ENCODE results near the gene TMEM175.

Gene TMEM175

GRCh38 chr4:931960-932712 is at the start of gene TMEM175, which contains the start of gene GAK:
Gene TMEM175 (plus strand): TSS chr4:932460. CDS start chr4:947740, 15,280 bp downstream.
Gene GAK (minus strand): TSS chr4:932316. CDS start chr4:932187, 129 bp downstream.
- DNase-seq: peak; percentile 93 to 96

- no peak for DNase-seq
Measured at GRCh38 chr4:882646-883045, 49.6 kb upstream of the TMEM175 start.

- no peak for DNase-seq
Measured at GRCh38 chr4:883377-884095, 48.7 kb upstream of the TMEM175 start.

GRCh38 chr4:884259-884658 is 48.0 kb upstream of the TMEM175 start:
- no peak for DNase-seq

DNA sequence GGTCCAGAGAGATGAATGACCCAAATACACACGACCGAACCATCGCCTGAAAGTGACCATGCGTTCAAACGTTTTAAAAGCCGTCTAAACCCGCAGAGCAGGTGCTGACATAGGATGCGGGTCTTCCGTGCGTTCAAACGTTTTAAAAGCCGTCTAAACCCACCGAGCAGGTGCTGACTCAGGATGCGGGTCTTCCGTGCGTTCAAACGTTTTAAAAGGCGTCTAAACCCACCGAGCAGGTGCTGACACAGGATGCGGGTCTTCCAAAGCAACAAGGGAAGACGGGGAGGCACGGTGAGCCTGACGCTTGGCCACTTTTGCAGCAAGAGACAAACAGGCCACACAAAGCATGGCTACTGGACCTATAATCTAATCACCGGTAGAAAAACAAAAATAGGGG is 47.4 kb upstream of the TMEM175 start:
- no peak for DNase-seq

- no peak for DNase-seq
Measured at GRCh38 chr4:885353-885752, 46.9 kb upstream of the TMEM175 start.

DNA sequence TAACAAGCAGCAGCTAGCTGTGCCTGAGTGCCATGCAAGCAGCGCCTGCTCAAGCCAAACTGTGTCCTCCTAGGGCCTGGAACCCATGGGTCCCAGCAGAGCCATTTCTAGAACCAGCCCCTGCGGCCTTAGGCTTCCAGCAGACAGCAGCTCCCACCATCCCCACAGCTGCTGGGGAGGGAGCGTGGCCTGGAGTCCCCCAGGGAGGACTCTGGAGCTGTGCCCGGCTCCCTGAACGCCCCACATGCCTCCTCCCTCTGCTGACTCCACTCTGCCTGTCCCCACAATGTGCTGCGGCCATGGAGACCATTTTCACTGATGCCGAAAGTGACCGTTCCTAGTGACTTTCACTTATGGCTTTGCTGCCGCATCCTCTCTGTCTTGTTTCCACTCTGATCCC is 46.0 kb upstream of the TMEM175 start:
- DNase-seq: no peak

DNA sequence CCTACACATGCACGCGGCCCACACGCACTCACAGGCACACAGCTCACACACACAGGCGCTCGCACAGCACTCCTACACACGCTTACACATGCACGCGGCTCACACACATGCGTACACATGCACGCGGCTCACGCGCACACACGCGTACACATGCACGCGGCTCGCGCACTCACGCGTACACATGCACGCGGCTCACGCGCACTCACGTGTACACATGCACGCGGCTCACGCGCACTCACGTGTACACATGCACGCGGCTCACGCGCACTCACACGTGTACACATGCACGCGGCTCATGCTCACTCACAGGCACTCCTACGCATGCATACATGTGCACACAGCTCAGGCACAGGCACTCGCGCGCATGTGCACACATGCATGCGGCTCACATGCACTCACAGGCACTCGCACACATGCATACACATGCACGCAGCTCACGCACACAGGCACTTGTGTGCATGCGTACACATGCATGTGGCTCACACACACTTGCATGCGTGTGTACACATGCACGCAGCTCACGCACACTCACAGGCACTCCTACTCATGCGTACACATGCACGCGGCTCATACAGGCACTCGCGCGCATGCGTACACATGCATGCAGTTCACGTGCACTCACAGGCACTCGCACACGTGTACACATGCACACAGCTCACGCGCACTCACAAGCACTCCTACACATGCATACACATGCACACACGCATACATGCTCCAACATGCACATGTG is 45.1 kb upstream of the TMEM175 start:
- DNase-seq: no peak

DNA sequence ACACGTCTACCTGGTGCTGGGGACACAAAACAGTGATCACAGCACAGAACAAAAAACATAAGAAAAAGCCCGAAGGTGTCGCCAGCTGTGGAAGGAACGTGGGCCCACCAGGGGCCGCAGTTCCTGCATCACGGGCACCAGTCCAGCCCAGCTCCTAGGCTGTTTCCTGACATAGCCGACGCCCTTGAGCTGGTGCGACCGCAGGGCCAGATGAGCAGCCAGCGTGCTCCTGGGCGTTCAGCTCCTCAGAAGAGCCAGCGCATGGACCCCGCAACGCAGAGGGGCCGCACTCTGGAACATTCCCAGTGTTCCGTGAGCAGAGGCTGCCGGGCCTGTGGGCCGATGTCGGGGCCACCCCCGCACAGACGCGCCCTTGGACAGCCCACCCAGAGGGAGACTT is 44.2 kb upstream of the TMEM175 start:
- no peak for DNase-seq

DNA sequence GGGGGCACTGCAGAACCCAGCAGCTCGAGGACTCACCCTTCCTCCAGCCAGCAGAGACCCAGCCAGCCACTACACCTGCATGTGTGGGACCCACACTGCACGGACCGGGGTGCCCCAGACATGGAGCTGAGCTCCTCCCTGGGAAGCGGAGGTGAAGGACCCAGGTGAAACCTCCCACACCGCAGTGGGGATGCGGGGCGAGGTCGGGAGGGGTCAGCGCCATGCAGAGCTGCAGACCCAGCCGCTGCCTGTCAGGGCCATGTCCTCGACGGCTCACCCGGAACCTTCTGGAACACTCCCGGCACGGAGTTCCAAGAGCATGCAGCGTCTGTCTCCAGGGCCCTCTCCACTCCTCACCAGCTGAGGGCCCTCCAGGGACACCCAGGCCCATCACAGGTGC is 42.7 kb upstream of the TMEM175 start:
- no peak for DNase-seq

DNA sequence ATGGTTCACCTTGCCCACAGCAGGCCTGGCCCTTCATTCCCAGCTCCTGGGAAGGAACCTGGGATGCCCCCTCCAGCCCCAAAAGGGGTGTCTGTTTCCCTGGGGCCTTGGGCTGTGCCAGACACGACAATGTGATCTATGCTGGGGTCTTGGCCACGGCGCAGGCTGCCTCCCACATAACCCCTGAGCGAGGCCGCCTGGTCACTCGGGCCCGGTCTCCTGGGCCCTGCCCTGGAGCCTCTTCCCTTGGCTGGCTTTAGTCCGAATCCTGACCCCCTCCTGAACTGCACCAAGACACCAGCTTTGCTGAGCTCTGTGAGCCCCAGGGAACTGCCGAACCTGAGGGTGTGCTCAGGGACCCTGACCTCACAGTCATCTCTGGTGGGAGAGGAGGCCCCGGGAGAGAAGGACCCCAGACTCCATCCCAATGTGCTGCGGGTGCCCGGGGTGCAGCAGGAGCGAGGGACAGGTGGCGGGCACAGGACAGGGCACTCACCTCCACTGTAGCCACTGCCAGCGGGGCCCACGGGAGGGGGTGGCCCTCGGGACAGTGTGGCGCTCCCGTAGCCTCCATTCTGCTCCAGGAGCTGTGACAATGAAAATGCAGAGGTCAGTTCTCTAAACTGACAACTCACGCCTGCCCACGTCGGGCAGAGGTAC is 42.1 kb upstream of the TMEM175 start:
- no peak for DNase-seq

DNA sequence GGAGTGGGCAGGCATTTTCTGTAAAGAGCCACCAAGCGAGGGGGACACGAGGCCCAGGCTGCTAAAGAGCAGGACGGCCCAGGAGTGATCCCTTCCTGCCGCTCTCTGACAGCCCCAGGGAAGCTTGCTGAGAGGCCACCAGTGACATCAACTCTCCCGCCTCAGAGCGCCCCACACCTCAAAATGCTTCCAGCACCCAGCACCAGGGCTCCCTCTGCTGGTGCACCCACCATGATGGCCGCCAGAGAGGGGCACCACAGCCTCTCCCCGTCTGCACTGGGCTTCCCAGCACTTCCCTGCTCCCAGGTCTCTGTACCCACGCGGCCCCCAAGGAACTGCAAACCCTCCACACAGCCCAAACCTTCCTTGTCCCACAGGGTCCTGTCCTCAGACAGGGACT is 40.5 kb upstream of the TMEM175 start:
- DNase-seq: peak; percentile 28 to 49

DNA sequence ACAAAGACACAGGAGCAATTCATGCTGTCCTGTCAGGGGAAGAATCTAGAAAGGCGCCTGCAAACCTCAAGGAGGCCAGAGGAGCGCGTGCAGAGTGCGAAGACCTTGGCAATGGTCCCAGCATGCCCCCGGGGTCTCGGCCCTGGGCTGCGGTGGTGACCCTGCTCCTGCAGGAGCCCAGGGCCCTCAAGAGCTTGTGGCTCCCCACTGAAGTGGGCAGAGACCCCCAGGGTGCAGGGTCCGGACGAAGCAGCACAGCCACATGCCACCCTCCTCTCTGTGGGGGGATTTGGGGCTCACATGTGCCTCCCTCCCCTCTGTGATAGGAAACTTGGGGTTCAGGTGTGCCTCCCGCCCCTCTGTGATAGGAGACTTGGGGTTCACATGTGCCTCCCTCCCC is 39.5 kb upstream of the TMEM175 start:
- DNase-seq: no peak

DNA sequence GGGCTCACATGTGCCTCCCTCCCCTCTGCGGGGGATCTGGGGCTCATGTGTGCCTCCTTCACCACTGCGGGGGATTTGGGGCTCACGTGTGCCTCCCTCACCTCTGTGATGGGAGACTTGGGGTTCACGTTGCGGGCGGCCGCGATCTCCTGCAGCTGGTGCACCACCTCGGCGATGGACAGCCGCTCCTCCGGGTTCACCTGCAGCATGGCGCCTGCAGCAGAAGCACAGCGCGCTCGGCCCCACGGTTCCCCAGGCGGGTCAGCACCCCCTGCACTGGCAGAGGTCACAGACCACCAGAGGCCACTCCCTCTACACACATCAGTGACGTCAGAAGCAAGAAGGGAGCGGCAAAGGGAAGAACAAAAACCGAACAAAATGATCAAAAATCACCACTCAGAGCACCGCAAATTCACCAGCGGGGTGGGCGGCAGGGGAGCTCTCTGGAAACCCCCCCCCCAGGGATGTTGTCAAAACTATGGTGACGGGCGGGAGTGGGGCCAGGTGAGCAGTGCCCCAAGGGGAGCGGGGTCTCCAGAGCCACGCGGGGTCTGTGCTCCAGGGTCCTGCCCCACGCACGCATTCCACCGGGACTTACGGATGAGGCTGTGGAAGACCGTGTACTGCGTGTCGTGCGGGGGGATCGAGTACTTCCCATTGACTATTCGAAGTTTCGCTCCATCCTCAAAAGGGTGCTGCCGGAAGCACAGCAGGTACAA is 38.8 kb upstream of the TMEM175 start:
- no peak for DNase-seq

- DNase-seq: no peak
Measured at GRCh38 chr4:893995-894705, 38.1 kb upstream of the TMEM175 start.

DNA sequence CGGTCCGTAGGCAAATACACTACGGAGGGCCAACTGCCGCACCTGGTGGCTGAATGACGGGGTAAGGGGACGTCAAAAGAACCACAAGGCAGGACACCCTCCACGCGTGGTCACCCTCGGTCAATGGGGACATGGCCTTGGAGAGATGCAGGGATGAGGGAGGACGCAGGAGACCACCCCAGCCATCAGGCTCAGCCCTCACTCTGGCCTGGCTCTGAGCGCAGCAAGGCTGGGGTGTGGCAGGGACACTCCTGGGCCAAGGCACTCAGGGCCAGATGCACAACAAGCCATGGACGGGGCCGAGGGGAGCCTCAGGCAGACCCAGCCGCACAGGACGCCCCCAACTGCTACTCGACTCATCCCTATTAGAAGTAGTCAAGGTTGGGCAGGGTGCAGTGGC is 36.7 kb upstream of the TMEM175 start:
- no peak for DNase-seq

DNA sequence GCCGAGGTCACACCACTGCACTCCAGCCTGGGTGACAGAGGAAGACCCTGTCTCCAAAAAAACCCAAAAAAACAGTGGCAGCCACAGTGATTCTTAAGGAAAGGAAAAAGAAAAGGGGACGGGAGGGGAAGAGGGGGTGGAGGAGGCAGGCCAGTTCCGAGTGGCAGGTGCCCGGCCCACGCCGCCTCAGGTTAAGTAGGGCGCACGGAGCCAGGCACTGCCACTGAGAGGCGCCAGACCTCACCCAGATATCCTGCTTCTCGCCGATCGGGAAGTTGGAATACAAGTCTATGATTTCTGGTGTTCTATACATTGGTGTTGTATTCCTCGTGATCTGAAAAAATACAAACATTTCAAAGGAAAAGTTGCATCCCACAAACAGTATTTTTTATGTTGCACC is 36.0 kb upstream of the TMEM175 start:
- DNase-seq: no peak

GRCh38 chr4:896630-897029 is 35.6 kb upstream of the TMEM175 start:
- DNase-seq: no peak

GRCh38 chr4:898123-898522 is 34.1 kb upstream of the TMEM175 start:
- DNase-seq: no peak

- no peak for DNase-seq
Measured at GRCh38 chr4:898869-899555, 33.2 kb upstream of the TMEM175 start.

- DNase-seq: no peak
Measured at GRCh38 chr4:899556-899906, 32.7 kb upstream of the TMEM175 start.

All from activated CD4-positive, alpha-beta T cell treated with anti-CD3 and anti-CD28 coated beads, Interleukin-2, amount 50 U/mL, for 48 hours (primary cell).